GM19395 (cell line): ENCODE data around the gene LCORL.

Source experiments
- ATAC-seq: cut with Tn5 transposase; IDR thresholded peaks from one replicate; pipeline ENCODE4 v1.9.1; 2021; ENCODE audit warnings: mild to moderate bottlenecking, moderate library complexity; ENCODE audit not compliant: unreplicated experiment

The LCORL gene

GRCh38 chr4:17939054-17939453 is 82.5 kb downstream of the LCORL start:
- no peak for ATAC-seq

DNA sequence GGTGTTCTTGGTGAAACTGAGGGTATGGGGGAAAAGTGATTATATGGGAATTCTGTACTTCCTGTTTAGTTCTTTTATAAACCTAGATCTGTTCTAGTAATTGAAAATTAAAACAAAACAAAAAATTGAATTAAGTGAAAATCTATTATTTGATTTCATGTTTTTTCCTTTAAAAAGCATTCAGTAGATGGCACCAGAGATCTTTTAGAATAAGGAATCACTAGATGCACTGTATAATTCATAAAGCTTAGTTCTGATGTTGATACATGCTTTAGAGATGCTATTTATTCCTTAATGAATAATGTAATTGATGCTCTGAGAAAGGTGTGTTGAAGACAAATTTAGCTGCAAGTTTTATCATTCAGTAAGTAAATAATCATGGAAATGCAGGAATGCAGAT is 87.3 kb downstream of the LCORL start:
- no peak for ATAC-seq

DNA sequence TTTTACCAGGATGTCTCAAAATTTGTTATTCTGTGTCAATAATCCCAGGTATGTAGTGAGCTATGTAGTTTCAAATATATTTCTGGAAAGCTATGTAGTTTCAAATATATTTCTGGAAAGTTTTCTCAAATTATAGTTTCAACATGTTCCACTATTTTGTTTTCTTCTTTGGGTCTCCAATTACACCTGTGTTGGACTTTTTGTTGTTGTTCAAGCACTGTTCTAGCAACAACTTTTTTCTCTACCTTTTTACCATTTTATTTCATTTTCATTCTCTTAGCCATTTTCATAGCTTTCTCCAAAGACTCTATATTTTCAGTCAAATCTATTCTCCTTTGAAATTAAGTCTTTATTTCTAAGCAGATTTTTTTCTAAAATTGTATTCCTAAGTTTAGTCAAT is 88.4 kb downstream of the LCORL start:
- ATAC-seq, result no peak

DNA sequence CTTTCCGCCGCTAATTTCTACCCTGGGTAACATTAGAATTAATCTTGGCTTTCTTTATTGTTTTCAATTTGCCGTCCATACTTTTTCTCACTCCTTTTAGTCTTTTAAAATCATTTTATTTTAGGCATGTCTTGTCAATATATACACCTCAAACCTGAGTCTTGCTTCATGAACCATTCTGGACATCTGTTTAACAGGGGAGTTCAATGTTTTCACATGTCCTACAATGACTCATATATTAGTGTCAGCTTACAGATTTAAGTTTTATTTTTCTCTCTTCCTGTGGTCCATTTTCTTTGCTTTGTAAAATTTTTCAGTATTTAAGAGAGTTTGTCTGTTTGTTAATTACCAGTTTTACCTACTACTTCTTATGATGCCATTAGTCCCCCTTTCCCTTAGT is 89.5 kb downstream of the LCORL start:
- no peak for ATAC-seq

DNA sequence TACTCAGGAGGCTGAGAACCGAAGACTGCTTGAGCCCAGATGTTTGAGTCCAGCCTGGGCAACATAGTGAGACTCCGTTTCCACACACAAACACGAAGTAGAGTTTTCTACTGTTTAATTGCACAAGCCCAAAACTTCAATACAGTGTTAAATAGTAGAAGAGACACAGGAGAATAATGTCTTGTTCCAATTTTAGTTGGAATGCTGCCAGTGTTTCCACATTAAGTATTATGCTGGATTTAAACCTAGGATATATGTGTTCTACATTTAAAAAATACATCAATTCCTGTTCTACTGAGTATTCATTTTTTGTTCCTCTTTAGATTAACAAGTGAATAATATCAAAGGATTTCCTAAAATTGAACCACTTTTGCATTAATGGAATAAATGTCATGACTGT is 91.3 kb downstream of the LCORL start:
- ATAC-seq, result no peak

DNA sequence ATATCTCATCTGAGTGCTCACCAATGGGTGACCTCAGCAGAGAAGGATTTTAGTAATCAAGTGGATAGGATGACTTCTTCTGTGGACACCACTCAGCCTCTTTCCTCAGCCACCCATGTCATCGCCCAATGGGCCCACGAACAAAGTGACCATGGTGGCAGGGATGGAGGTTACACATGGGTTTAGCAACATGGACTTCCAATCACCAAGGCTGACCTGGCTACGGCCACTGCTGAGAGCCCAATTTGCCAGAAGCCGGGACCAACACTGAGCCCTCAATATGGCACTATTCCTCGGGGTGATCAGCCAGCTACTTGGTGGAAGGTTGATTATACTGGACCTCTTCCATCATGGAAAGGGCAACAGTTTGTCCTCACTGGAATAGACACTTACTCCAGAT is 97.4 kb downstream of the LCORL start:
- ATAC-seq, result no peak

DNA sequence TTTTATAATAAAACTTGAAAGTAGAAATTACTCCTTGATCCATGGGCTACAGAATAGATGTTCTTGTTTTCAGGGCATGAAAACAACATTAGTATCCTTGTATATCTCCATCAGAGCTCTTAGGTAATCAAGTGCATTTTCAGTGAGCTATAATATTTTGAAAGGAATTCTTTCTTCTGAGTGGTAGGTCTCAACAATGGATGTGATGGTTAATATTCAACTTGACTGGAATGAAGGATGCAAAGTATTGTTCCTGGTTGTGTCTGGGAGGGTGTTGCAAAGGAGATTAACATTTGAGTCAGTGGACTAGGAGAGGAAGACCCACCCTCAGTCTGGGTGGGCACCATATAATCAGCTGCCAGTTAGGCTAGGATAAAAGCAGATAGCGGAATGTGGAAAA is 100.1 kb downstream of the LCORL start:
- no peak for ATAC-seq

DNA sequence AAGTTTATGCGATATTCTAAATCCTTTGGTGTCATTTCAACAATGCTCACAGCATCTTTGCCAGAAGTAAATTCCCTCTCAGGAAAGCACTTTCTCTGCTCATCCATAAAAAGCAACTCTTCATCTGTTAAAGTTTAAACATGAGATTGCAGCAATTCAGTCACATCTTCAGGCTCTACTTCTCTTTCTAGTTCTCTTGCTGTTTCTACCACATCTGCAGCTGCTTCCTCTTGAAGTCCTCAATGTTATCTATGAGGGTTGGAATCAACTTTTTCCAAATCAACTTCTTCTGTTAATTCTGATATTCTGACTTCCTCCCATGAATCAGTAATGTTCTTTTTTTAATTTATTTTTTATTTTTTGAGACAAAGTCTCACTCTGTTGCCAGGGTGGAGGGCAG is 100.9 kb downstream of the LCORL start:
- ATAC-seq, result no peak

- no peak for ATAC-seq
Observed at GRCh38 chr4:17915439-17915838, 106.1 kb downstream of the LCORL start.

GRCh38 chr4:17912011-17912410 is 109.5 kb downstream of the LCORL start:
- no peak for ATAC-seq

GRCh38 chr4:17911608-17912007 is 109.9 kb downstream of the LCORL start:
- no peak for ATAC-seq

DNA sequence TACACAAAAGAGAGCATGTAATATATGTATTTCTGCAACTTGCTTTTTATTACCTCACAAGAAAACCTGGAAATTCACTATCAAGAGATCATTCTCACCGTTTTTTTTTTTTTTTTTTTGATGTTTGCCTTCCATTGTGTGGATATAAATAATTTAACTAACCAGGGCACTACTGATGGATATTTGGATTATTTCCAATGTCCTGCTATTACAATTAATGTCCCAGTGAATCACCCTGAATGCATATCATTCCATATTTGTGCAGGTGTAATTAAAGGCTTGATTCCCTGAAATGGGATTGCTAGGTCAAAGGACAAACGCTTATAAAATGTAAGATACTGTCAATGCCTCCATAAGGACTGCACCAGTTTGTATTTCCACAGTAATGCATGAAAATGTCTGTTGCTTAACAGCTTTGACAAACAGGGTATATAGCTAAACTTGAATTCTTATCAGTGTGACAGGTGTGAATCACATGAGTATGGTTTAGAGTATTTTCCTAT is 123.0 kb downstream of the LCORL start:
- no peak for ATAC-seq

DNA sequence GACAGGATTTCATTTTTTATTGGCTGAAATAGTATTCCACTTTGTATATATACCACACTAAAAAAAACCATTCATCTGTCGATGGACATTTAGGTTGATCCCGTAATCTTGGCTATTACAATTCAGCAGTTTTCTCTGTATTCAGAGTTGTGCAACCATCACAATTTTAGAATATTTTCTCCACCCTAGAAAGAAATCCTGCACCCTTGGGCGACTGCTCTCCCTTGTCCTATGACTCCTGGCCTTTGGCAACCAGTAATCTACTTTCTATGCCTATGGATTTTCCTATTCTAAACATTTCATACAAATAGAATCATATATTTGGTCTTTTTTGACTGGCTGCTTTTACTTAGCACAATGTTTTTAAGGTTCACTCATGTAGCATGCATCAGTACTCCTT is 126.1 kb downstream of the LCORL start:
- ATAC-seq, result no peak

GRCh38 chr4:17894421-17894820 is 127.1 kb downstream of the LCORL start:
- ATAC-seq, result no peak

- no peak for ATAC-seq
Observed at GRCh38 chr4:17889692-17890091, 131.9 kb downstream of the LCORL start.

DNA sequence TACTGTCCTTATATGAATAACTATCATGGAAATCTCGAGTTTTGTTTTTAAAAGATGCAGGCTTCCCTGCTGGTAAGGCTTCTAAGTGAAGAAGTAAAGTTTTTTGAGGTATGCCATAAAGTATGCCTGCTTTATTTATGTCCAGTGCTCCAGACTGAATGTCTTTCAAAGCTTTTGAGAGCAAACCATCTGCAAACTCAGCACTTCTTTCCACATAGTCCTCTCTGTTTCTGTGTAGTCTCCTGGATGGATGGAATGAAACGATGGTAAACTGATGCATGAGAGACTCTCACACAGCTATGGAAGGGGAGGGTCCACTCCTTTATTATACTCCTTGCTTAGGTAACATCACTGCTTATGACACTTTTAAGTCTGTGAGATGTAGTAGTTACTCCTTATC is 137.0 kb downstream of the LCORL start:
- no peak for ATAC-seq

DNA sequence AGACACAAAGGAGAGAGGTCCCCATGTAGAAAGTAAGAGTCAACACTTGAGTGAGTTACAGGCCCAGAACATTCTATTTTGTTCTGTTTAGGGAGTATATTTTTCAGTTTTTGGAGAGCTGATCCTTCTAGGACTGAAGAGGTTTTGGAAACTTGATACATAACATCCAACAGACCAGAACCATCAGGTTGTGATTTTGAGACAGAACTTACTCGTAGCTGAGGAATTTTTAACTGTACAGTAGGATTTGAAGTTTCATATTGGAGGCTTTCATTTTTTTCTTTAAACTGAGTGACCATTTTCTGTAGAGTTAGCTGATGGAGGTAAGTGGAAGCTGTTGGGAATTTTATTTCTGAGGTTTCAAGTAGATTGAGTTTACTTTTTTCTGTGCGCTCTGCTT is 137.5 kb downstream of the LCORL start:
- ATAC-seq, result no peak

DNA sequence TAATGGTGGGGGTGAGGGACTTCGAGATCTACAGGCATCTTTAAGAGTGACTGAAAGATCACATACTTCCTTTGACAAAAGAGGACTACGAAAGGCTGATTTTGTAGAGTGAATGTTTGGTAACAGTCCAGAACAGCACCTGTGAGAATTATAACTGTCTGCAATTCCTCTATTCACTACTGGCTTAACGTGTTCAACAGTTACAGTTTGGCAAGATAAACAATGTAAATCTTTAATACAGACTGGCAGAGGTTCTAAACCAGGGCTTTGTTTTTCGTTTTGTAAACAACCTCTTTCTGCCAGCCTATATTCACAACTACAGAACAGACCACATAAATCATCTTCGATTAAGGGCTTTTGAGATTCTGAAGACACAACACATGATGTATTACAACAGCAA is 143.9 kb downstream of the LCORL start:
- no peak for ATAC-seq

- ATAC-seq, result no peak
Observed at GRCh38 chr4:17876943-17877342, 144.6 kb downstream of the LCORL start.

DNA sequence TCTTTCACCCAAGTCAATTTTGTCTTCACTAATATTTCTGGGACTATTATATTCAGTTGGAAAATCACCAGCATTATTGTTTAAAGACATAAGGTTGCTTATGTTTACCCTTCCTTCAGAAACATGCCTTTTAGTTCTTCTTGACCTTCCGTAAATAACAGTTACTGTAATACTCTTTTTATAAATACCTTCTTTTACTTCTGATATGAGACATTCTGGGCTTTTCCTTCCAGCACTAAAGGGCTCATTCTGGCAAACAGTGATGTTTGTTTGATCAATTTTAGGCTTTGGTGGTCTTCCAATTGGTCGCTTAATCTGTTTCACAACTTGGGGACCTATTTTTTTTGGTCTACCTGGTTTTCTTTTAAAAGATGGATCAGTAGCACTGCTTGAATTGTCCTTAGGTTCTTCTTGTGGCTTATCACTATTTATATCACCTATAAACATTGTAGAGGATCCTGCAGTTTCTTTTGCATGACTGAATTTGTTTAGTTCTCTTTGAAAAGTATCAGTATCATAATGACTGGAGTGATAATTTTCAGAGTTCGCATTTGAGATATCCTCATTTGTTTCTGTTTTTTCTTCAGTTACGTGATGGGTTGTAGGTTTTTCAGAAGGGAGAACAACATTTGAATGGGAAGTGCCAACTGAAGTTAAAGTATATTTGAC is 146.0 kb downstream of the LCORL start:
- ATAC-seq, result peak; percentile 99

DNA sequence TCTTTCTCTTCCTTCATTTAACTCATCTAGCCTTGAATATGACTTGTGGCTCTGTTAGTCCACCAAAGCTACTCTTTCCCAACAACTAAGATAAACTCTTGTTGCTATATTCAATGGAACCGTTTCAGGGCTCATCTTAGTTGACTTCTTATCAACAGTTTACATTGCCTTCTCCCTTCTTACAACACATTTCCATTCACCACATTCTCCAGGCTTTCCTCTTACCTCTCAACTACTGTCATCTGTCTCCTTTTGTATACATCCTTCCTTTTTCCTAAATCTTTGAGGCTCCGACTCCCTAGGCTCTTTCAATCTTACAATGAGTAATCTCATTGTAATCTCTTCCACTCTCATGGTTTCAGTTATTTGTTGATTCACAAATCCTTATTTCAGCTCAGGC is 152.2 kb downstream of the LCORL start:
- ATAC-seq, result no peak

DNA sequence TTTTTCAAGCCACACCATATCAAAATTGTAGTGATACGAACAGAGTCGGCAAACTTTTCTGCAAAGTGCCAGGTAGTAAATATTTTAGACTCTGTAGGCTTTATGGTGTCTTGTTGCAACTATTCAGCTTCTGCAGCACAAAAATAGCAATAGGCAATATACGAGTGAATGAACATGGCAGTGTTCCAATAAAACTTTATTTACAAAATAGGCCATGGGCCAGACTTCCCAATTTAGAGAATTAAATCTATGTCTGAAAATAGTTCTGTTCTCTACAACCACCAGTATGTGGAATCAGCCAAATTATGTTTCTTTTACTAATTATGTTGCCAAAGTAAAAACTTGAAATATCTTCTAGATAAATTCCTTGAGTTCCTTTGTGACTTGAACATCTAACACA is 154.3 kb downstream of the LCORL start:
- ATAC-seq, result no peak

- ATAC-seq, result no peak
Observed at GRCh38 chr4:17866810-17867209, 154.7 kb downstream of the LCORL start.
